Frontal cortex (tissue), 4 donors: ENCODE measurements around the gene MGLL. TPM values are rescaled to one million over a fixed set of nuclear protein-coding genes. Genes with fewer than 3 reads are reported as not detected.

Experiments
- DNase-seq, 2 donors: peaks; one replicate each; pipeline ENCODE4 v3.0.0; 2012; ENCODE audit warnings: low spot score in 2 of 2
- FAIRE-seq: peaks from 2 replicates; lab custom pipeline; 2012; peaks lifted over from hg19 to GRCh38; lab: Jason Lieb, UNC
- total RNA-seq: library from RNA; depleted of rRNA; stranded (reverse); fragments of >200 nt; gene quantifications from one replicate; pipeline ENCODE4 v1.2.3, GENCODE V29; 2014
- donor health status: control.
- donor health status: control.
- donor health status: control.

The MGLL gene
- total RNA-seq, 1 donor from 2014 or later, result 31.4 TPM

DNA sequence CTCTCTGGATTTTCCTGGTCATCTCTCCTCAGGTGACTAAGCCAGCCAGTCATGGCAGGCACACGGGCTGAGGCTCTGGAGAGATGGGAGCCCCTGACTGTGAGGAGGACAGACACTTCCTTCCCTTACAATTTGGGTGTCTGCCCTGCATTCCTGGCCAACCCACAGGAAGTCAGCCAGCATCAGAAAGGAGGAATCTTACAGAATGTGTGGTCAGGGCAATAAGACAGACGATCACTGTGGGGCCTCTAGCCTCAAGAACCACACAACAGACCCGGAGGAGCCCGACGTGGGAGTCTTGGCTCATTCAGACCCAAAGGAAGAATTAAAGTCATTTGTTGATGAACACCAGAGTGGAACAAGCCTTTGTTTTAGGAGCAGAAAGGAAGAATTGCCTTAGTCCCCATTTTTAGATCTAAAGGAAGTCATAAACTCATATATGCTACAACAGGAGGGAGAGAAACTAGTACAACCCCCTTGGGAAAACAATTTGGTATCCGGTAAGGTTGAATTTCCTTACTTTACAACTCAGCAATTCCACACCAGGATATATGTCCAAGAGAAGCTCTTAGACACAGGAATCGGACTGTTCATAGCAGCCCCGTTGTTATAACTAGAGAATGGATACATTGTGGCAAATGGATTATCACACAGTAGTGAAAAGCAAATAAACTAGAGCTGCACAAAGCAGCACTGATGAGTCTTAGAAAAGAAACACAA is 87.4 kb downstream of the MGLL start:
- FAIRE-seq, result no peak

DNA sequence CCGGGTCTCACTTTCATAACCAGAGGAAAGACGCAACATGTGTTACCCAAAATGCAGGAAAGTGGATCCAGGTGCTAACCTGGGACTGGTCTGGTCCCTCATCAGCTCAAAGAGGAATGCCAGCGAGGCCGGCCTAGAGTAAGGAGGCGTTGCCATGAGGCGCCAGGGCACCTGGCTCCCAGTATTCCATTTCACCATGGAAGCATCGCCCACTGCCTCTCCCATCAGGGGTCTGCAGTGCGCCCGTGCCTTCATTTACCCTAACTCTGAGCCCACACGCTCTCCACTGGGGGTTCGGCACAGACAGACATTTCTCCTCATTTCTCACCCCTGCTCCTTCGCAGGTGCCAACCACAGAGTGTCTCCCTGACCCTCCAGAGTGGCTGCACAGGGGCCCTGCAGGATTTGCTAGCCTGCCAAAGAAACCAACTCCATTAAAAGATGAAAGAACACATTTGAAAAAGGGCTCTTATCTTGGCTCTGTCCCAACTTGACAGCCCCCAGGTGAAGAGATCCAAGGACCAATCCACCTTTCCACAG is 88.1 kb downstream of the MGLL start:
- no peak for DNase-seq
- no peak for FAIRE-seq

More for the DNA sequence above, 87.4 kb downstream of the MGLL start:
- DNase-seq, result no peak

- no peak for FAIRE-seq
These were observed 88.5 kb downstream of the MGLL start for GRCh38 chr3:127733781-127734180.

DNA sequence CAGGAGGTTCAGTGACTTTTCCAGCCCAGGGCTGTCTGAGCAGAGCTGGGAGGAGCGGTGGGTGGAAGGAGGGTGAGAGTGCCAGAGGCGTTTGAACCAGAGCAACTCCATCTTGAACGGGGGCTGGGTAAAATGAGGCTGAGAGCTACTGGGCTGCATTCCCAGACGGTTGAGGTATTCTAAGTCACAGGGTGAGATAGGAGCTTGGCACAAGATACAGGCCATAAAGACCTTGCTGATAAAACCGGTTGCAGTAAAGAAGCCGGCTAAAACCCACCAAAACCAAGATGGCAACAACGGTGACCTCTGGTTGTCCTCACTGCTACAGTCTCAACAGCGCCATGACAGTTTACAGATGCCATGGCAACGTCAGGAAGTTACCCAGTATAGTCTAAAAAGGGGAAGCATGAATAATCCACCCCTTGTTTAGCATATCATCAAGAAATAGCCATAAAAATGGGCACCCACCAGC is 89.4 kb downstream of the MGLL start:
- FAIRE-seq, result no peak
- no peak for DNase-seq

More at GRCh38 chr3:127733781-127734180, 88.5 kb downstream of the MGLL start:
- no peak for DNase-seq

- FAIRE-seq, result no peak
- no peak for DNase-seq
These were observed 90.0 kb downstream of the MGLL start for GRCh38 chr3:127732303-127732702.

DNA sequence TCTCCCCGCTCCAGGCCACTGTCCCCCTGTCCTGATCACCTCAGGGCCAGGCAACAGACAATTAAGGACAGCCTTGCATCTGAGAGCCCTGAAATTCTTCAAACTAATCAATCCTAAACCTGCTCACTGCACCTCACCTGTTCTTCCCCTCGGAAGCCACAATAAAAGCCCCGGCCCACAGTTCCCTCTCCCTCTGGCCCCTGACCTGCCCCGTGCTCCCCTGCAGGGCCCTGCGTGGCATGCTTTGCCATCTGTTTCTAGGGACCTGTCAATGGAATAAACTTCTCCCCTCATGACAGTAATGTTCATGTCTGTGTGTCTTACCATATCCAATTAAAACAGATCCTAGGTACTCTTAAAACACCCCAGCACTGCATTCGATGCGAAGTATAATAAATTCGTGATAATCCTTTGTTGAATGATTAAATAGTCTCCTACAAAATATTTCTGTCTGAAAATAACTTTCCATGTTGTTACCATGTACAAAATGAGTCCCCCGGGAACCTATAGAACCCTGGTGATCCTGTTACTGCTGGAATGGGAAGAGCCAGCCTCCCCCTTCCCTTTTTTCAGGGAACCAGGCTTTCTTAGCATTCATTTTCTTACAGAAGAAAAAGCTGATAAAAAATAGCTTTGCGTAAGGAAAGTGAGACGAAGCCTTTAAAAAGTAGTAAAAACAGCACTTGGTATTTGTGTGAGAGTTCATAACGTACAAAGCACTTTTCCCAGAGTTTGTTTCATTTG is 90.6 kb downstream of the MGLL start:
- FAIRE-seq, result no peak

DNA sequence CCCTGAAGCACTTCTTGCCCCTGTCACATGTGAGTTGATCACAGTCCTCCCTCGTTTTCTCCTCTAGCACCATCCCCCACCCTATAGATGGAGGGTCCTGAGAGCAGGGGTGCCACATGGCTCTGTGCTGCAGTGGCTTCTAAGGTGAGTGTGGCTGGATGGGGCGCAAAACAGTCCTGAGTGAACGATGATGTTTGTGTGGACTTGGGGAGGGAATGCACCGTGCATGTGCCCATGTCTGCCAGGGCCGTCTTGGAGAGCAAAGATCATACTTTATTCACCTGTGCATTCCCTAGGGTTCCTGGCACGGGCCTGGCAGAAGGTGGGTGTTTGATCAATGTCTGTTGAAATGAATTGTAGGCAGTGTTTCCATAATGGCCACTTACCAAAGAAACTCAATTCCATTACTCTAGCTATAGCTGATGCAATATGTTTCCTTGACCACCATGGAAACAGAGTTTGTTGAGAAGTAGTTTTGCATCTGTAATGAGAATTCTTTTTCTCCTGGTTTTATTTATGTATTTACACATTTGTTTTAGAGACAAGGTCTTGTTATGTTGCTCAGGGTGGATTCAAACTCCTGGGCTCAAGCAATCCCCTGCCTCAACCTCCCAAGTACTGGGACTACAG is 91.5 kb downstream of the MGLL start:
- DNase-seq (no peak), FAIRE-seq (no peak)

More for the DNA sequence above, 90.6 kb downstream of the MGLL start:
- DNase-seq, result no peak

DNA sequence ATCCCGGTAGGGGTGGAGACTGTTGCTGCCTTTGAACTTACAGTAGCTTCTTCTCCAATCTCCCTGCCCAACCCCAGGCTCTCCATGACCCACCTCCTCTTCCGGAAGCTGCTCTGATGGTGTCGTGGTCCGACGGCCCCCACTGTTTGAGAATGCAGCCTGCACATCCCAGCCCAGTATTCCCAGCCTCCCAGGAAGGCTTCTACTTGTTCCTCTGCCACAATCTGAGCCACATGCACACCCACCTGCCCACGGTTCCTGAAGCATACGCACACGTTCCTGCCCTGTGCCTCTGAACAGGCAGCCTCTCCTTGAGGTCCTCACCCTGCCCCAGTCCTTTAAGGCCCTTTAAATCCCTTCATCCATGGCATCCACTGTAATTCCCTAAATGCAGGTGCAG is 92.1 kb downstream of the MGLL start:
- no peak for DNase-seq
- no peak for FAIRE-seq

- no peak for DNase-seq
- FAIRE-seq, result no peak
These were observed 92.7 kb downstream of the MGLL start for GRCh38 chr3:127729556-127730056.

GRCh38 chr3:127728417-127729015 is 93.8 kb downstream of the MGLL start:
- FAIRE-seq (no peak), DNase-seq (no peak)

DNA sequence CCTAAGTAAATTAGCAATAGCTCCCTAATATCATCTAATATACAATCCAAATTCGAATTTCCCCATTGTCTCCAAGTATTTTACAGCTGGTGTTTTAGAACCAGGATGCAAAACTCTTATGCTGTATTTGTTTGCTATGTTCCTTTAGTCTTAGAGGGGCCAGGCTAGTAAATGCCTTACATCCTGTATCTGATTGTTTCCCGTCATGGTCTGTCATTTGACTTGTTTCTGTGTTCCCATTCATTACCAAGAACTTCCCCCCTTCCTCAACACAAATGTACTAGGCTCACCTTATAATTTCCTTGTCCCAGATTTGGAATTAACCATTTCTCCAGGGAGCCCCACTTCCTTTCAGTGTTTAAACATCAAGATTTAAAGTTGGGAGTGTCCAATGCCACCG is 95.4 kb downstream of the MGLL start:
- no peak for DNase-seq
- FAIRE-seq, result no peak

GRCh38 chr3:127723011-127723567 is 99.2 kb downstream of the MGLL start:
- no peak for DNase-seq
- no peak for FAIRE-seq

GRCh38 chr3:127722091-127722784 is 100.1 kb downstream of the MGLL start:
- FAIRE-seq, result no peak

DNA sequence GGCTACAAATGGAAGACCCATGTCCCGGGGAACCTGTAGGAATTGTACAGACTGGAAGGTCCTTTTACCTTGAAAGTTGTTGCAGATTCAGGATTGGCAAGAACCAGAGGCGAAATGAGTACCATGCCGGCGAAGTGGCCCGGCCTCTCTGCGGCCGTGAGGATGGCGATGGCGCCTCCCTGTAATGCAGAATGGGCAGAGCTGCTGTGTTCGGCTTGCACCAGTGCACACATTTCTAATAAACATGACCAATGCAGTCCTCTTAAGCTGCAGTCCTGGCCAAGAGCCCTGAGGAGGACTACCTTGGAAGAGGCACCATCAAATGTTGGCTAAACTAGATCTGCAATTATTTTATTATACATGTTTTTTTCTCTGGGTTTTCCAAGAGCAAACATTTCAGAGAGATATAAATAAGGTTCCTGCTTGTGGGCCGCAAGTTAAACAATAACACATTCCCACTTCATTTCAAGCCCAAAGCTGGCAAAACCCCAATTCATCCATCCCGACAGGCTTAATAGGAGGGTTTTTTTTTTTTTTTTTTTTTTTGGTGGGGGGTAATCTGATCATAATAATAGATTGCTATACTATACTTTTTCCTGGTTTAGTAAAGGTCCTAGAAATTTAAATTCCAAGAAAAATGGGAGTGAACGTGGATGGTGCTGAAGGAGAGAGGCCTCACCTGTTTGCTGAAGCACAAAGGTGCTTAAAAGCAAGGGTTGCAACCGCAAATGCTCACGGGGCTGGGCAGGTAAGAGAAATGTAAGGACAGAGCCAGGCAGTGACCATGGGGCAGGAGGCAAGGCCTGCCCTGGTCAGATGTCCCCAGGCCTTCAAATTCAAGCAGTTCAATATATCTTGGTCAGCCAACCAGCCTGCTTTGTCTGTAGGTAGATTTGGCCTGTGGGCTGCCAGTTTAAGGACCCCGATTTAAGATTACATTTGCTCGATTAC is 101.1 kb downstream of the MGLL start:
- DNase-seq, result no peak
- FAIRE-seq, result no peak

More at GRCh38 chr3:127722091-127722784, 100.1 kb downstream of the MGLL start:
- no peak for DNase-seq

DNA sequence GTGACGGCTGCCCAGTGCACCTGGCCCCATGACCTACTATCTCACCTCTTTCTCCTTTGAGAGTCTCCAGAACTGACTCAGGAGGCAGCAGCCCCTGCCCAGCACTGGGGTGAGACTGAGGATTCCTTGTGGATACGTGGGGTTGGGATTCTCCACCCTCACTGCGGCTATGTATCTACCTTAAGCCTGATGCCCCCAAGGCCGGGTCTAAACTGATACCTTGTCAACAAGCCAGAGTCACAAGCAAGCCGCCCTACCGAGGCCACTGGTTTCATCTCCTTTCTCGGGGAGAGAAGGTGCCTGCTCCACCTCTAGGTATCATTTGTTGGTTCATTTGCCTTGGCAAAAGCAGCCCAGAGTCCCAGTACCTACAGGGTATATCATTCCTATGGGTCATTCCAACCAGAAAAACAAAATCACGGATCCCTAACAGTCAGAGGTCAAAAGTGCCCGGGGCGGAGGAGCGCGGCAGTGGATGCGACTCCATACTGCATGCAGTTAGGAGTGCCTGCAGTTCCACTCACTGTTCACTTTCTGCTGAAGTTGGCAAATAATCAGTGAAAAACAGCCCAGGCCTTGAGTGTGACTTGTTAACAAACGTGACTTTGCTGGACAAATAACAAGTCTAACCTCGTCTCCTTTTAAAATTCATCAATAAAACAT is 102.0 kb downstream of the MGLL start:
- FAIRE-seq (no peak), DNase-seq (no peak)

- FAIRE-seq (no peak), DNase-seq (no peak)
These were observed 102.9 kb downstream of the MGLL start for GRCh38 chr3:127719369-127719768.

- FAIRE-seq (no peak), DNase-seq (no peak)
These were observed 103.4 kb downstream of the MGLL start for GRCh38 chr3:127718916-127719290.
